H1 (cell line): ENCODE data around the gene MYG1. TPM values are rescaled to one million over a fixed set of nuclear protein-coding genes. Genes with fewer than 3 reads are reported as not detected.

Experiments
- CTCF ChIA-PET: fragments of 300-600 bp; sonication (Branson Sonifier 250); formaldehyde crosslinking; loops from one replicate; lab custom pipeline; 2021; ENCODE audit not compliant: partially characterized antibody; lab: Charles Lee
- POLR2A ChIA-PET: fragments of 300-600 bp; sonication (Branson Sonifier 250); formaldehyde crosslinking; loops from one replicate; lab custom pipeline; 2021; ENCODE audit warnings: inconsistent platforms; ENCODE audit not compliant: partially characterized antibody; lab: Charles Lee
- DNase-seq, 2 experiments: peaks; one replicate each; pipeline versions ENCODE4 v3.0.0 to v3.0.0-alpha.2; 2010 to 2022; ENCODE audit warnings: low spot score in 2 of 2, low read depth in 1 of 2, mixed read lengths in 1 of 2
- FAIRE-seq: peaks from 2 replicates; lab custom pipeline; 2011; peaks lifted over from hg19 to GRCh38; lab: Jason Lieb, UNC
- H2AFZ ChIP-seq: 2 replicates; pipeline ENCODE4 v1.8.1; 2012; ENCODE audit warnings: low read length, inconsistent platforms
- H2AK5ac ChIP-seq: 2 replicates; pipeline ENCODE4 v1.6.1; 2013; ENCODE audit warnings: low read depth, low read length
- H2BK120ac ChIP-seq: replicated peaks from 2 replicates; pipeline ENCODE3; 2013; ENCODE audit warnings: low read depth, low read length, inconsistent platforms
- H2BK12ac ChIP-seq: 2 replicates; pipeline ENCODE4 v1.6.1; 2013; ENCODE audit warnings: low read depth, low read length
- H2BK15ac ChIP-seq: 2 replicates; pipeline ENCODE4 v1.6.1; 2013; ENCODE audit warnings: low read length
- H2BK20ac ChIP-seq: 2 replicates; pipeline ENCODE4 v1.6.1; 2013; ENCODE audit warnings: low read length
- H2BK5ac ChIP-seq: 2 replicates; pipeline ENCODE4 v1.6.1; 2013; ENCODE audit warnings: low read depth, low read length
- H3K14ac ChIP-seq: 2 replicates; pipeline ENCODE4 v1.6.1; 2013; ENCODE audit warnings: inconsistent platforms; ENCODE audit not compliant: insufficient read length
- H3K18ac ChIP-seq: 2 replicates; pipeline ENCODE4 v1.6.1; 2013; ENCODE audit warnings: low read length; ENCODE audit errors: extremely low read depth
- H3K23ac ChIP-seq: 2 replicates; pipeline ENCODE4 v1.6.1; 2013; ENCODE audit warnings: inconsistent platforms; ENCODE audit not compliant: insufficient read length
- H3K23me2 ChIP-seq: 2 replicates; pipeline ENCODE4 v1.6.1; 2013; ENCODE audit warnings: low read depth, low read length
- H3K27ac ChIP-seq: 2 replicates; pipeline ENCODE4 v1.6.1; 2011; ENCODE audit warnings: low read depth, low read length, inconsistent platforms
- H3K27me3 ChIP-seq, 4 experiments: replicated peaks in 1 of 4; 1 replicate in 1 of 4; 2 replicates in 3 of 4; pipeline versions ENCODE4 v1.6.1 to v1.8.1; 2011 to 2013; ENCODE audit warnings: low read length in 3 of 4, mild to moderate bottlenecking in 3 of 4, inconsistent platforms in 2 of 4, mixed read lengths in 2 of 4, moderate library complexity in 1 of 4; ENCODE audit not compliant: control insufficient read depth in 3 of 4, insufficient read depth in 3 of 4; ENCODE audit errors: extremely low read depth in 1 of 4
- H3K36me3 ChIP-seq, 4 experiments: 2 replicates each; pipeline versions ENCODE4 v1.6.1 to v1.8.1; 2011 to 2013; ENCODE audit warnings: mild to moderate bottlenecking in 4 of 4, low read length in 3 of 4, moderate library complexity in 2 of 4, control low read depth in 1 of 4, inconsistent platforms in 1 of 4; ENCODE audit not compliant: insufficient read depth in 4 of 4, control insufficient read depth in 2 of 4
- H3K4ac ChIP-seq: replicated peaks from 2 replicates; pipeline ENCODE3; 2013; ENCODE audit warnings: low read length, low read depth, mixed read lengths, inconsistent platforms; ENCODE audit not compliant: insufficient read length
- H3K4me1 ChIP-seq, 4 experiments: replicated peaks in 1 of 4; 1 replicate in 1 of 4; 2 replicates in 3 of 4; pipeline versions ENCODE4 v1.6.1 to v1.8.1; 2011 to 2013; ENCODE audit warnings: low read length in 3 of 4, inconsistent platforms in 2 of 4, mixed read lengths in 1 of 4; ENCODE audit not compliant: insufficient read depth in 4 of 4, control insufficient read depth in 3 of 4
- H3K4me2 ChIP-seq, 2 experiments: 2 replicates each; pipeline versions ENCODE4 v1.6.1 to v1.8.1; 2011 to 2013; ENCODE audit warnings: low read depth in 2 of 2, low read length in 2 of 2, control low read depth in 1 of 2, inconsistent platforms in 1 of 2, mild to moderate bottlenecking in 1 of 2; ENCODE audit not compliant: insufficient read depth in 1 of 2
- H3K4me3 ChIP-seq, 4 experiments: fragments of 200-600, 300-600 bp in 1 of 4; sonication (generic), shearing (Covaris generic), sonication (Bioruptor Twin) in 1 of 4; 2 replicates each; pipeline versions ENCODE4 v1.5.1 to v1.8.1; 2011 to 2016; ENCODE audit warnings: low read length in 4 of 4, low read depth in 3 of 4, control low read depth in 2 of 4, inconsistent platforms in 2 of 4, mild to moderate bottlenecking in 2 of 4, mixed read lengths in 1 of 4, moderate library complexity in 1 of 4; ENCODE audit not compliant: insufficient read depth in 2 of 4; ENCODE audit errors: extremely low read depth in 1 of 4
- H3K56ac ChIP-seq: replicated peaks from 2 replicates; pipeline ENCODE3; 2013; ENCODE audit warnings: low read depth, mild to moderate bottlenecking, mixed read lengths, low read length, inconsistent platforms; ENCODE audit not compliant: insufficient read length
- H3K79me1 ChIP-seq: 2 replicates; pipeline ENCODE4 v1.6.1; 2013; ENCODE audit warnings: low read depth, low read length, control low read depth
- H3K79me2 ChIP-seq, 2 experiments: 2 replicates each; pipeline versions ENCODE4 v1.6.1 to v1.8.1; 2012 to 2013; ENCODE audit warnings: low read length in 2 of 2, mild to moderate bottlenecking in 2 of 2, inconsistent platforms in 1 of 2; ENCODE audit not compliant: insufficient read depth in 2 of 2, control insufficient read depth in 1 of 2
- H3K9ac ChIP-seq, 4 experiments: replicated peaks in 1 of 4; 1 replicate in 1 of 4; 2 replicates in 3 of 4; pipeline versions ENCODE4 v1.6.1 to v1.8.1; 2011 to 2013; ENCODE audit warnings: low read depth in 3 of 4, low read length in 3 of 4, control low read depth in 2 of 4, mild to moderate bottlenecking in 2 of 4, moderate library complexity in 2 of 4, inconsistent platforms in 1 of 4; ENCODE audit errors: extremely low read depth in 1 of 4
- H3K9me3 ChIP-seq, 2 experiments: 2 replicates each; pipeline versions ENCODE4 v1.6.1 to v1.8.1; 2012 to 2013; ENCODE audit warnings: mild to moderate bottlenecking in 2 of 2, moderate library complexity in 2 of 2, control low read depth in 1 of 2, inconsistent platforms in 1 of 2, low read depth in 1 of 2, low read length in 1 of 2, mixed read lengths in 1 of 2; ENCODE audit not compliant: insufficient read depth in 2 of 2
- H4K20me1 ChIP-seq, 2 experiments: replicated peaks in 1 of 2; 2 replicates each; pipeline versions ENCODE3 to v1.8.1; 2011 to 2013; ENCODE audit warnings: inconsistent platforms in 2 of 2, low read length in 2 of 2, mild to moderate bottlenecking in 1 of 2; ENCODE audit not compliant: insufficient read depth in 2 of 2, control insufficient read depth in 1 of 2
- H4K5ac ChIP-seq: 2 replicates; pipeline ENCODE4 v1.6.1; 2013; ENCODE audit warnings: low read length, low read depth, mixed read lengths, inconsistent platforms; ENCODE audit not compliant: insufficient read length
- H4K8ac ChIP-seq: 2 replicates; pipeline ENCODE4 v1.8.0; 2013; ENCODE audit warnings: mild to moderate bottlenecking, moderate library complexity, low read length, inconsistent platforms; ENCODE audit not compliant: insufficient read depth; ENCODE audit errors: extremely low read depth
- H4K91ac ChIP-seq: replicated peaks from 2 replicates; pipeline ENCODE3; 2013; ENCODE audit warnings: low read length, mixed read lengths, inconsistent platforms; ENCODE audit not compliant: insufficient read length
- CEBPB ChIP-seq: IDR thresholded peaks from 2 replicates; pipeline ENCODE4 v1.6.1; 2012; ENCODE audit warnings: low read depth, low read length
- CREB1 ChIP-seq: IDR thresholded peaks from 2 replicates; pipeline ENCODE4 v1.6.1; 2012; ENCODE audit warnings: inconsistent platforms
- CTBP2 ChIP-seq: IDR thresholded peaks from 2 replicates; pipeline ENCODE4 v1.7.0; 2011; ENCODE audit warnings: borderline replicate concordance, mild to moderate bottlenecking, moderate library complexity, mixed read lengths, low read length; ENCODE audit not compliant: insufficient read depth, insufficient read length
- JUND ChIP-seq: IDR thresholded peaks from 2 replicates; pipeline ENCODE4 v1.6.1; 2011; ENCODE audit warnings: mild to moderate bottlenecking, improper control_type of control experiment, low read length
- MAFK ChIP-seq: IDR thresholded peaks from 2 replicates; pipeline ENCODE4 v1.6.1; 2012; ENCODE audit warnings: low read depth, mild to moderate bottlenecking, improper control_type of control experiment, low read length
- NRF1 ChIP-seq: IDR thresholded peaks from 2 replicates; pipeline ENCODE4 v1.6.1; 2011; ENCODE audit warnings: mild to moderate bottlenecking, low read depth, low read length, improper control_type of control experiment
- POLR2AphosphoS5 ChIP-seq: IDR thresholded peaks from 2 replicates; pipeline ENCODE4 v1.6.1; 2011; ENCODE audit warnings: low read depth, low read length
- RNF2 ChIP-seq: fragments of 200-900, 300-1000 bp; sonication (generic); IDR thresholded peaks from 2 replicates; pipeline ENCODE4 v1.7.1; 2016; ENCODE audit warnings: borderline replicate concordance, low read depth, mild to moderate bottlenecking, antibody characterized with exemption, low read length; ENCODE audit not compliant: poor library complexity, severe bottlenecking; ENCODE audit errors: missing control alignments
- RXRA ChIP-seq: IDR thresholded peaks from 2 replicates; pipeline ENCODE4 v1.6.1; 2011; ENCODE audit warnings: low read depth, mild to moderate bottlenecking, low read length, moderate library complexity; ENCODE audit not compliant: insufficient read depth
- SP2 ChIP-seq: IDR thresholded peaks from 2 replicates; pipeline ENCODE4 v1.6.1; 2012; ENCODE audit warnings: mild to moderate bottlenecking, low read length, inconsistent platforms
- TBP ChIP-seq: IDR thresholded peaks from 2 replicates; pipeline ENCODE4 v1.6.1; 2011; ENCODE audit warnings: low read depth, low read length, improper control_type of control experiment
- WGBS, 2 experiments: shearing (Covaris generic) in 1 of 2; methylation state at CpG; one replicate each; pipeline versions ENCODE4 v1.1.6 to v1.1.7; 2013 to 2015; ENCODE audit warnings: low lambda C conversion rate in 2 of 2, mixed read lengths in 2 of 2, inconsistent platforms in 1 of 2, low coverage in 1 of 2, missing lambda C conversion rate in 1 of 2; ENCODE audit not compliant: insufficient replicate concordance in 2 of 2, insufficient coverage in 1 of 2, insufficient read length in 1 of 2; ENCODE audit errors: extremely low coverage in 1 of 2, missing lambda C conversion rate in 1 of 2; 5-methylcytosine and 5-hydroxymethylcytosine counted together
- polyA plus RNA-seq, 7 experiments: library from polyadenylated mRNA; depleted of rRNA in 3 of 7; stranded (reverse) in 5 of 7; unstranded in 2 of 7; fragments of >200 nt in 5 of 7; fragments of 200-250 nt in 2 of 7; gene quantifications; 1 replicate in 5 of 7; 2 replicates in 1 of 7; 4 replicates in 1 of 7; pipeline versions ENCODE4 v1.2.1 to v1.2.3, GENCODE V29; 2011 to 2013; ENCODE audit warnings: missing spikeins in 2 of 7, mixed read lengths in 2 of 7
- total RNA-seq: library from RNA; stranded (reverse); fragmentation: NEBNext Ultra II Directional; extraction: Animal tissue kit (Norgen Biotek cat#: 25700); gene quantifications from 2 replicates; pipeline ENCODE4 v1.2.1, GENCODE V29; 2021
- TF ChIP-seq, protein P1 (sequence below): IDR thresholded peaks from 2 replicates; pipeline ENCODE4 v1.6.1; 2012; ENCODE audit warnings: low read length, inconsistent platforms

The MYG1 gene
- total and polyA plus RNA-seq, 2 of the 8 experiments (the other 6 are each of a cell fraction or from before 2014, with no cell fraction given) = 83.3 to 104 TPM

- Histone ChIP-seq H3K9ac (no peak overlapping the region), H2BK15ac (no peak overlapping the region), H3K9me3 (no peaks in the 10 kb centered on the region), H3K36me3 (peaks cover 28 to 75% (median 63%) of the 10 kb centered on the region in 4 experiments; a peak in 7 of 8 replicates), H3K56ac (no peak overlapping the region), H3K23ac (no peak overlapping the region), H2BK120ac (no peak overlapping the region), H4K20me1 (peaks cover 0 to 7% of the 10 kb centered on the region in 2 experiments), H2BK12ac (no peak overlapping the region), H2AFZ (no peak overlapping the region), H4K5ac (no peak overlapping the region), H3K27ac (no peak overlapping the region), H3K79me2 (no peaks in the 10 kb centered on the region), H3K4me1 (no peaks in the 10 kb centered on the region), H3K4me2 (no peak overlapping the region), H3K4me3 (no peak overlapping the region), H4K8ac (no peak overlapping the region), H3K18ac (no peak overlapping the region), H3K14ac (no peak overlapping the region), H3K23me2 (no peaks in the 10 kb centered on the region), H3K4ac (no peak overlapping the region), H2BK5ac (no peak overlapping the region), H3K27me3 (no peaks in the 10 kb centered on the region), H4K91ac (no peak overlapping the region), H2AK5ac (no peak overlapping the region), H3K79me1 (no peaks in the 10 kb centered on the region), H2BK20ac (no peak overlapping the region)
- FAIRE-seq = no peak
- POLR2A ChIA-PET = interaction anchor here (0.7 to 9.3 kb wide), 7 partner anchors 8 to 219 kb away, joined by 3 to 76 read pairs (median 5); partner anchors contain the start of genes ESPL1 and PFDN5
- CTCF ChIA-PET = interaction anchor here (0.6 to 28.3 kb wide), 15 partner anchors 8 to 229 kb away, joined by 3 to 573 read pairs (median 4); partner anchors contain the start of genes ESPL1, ITGB7 and MYG1
- no peak for DNase-seq
- WGBS, 2 experiments = 89% methylated on average over 3 of the region's 3 CpGs; no CpG with 5 or more reads in 1 of the 2 experiments
- no peak for TF ChIP-seq TBP
- TF ChIP-seq MAFK = no peak
- no peak for TF ChIP-seq JUND
- no peak for TF ChIP-seq CTBP2
- TF ChIP-seq NRF1 = no peak
- TF ChIP-seq RNF2 = no peak
- no peak for TF ChIP-seq CEBPB
- no peak for TF ChIP-seq CREB1
- TF ChIP-seq, protein P1, sequence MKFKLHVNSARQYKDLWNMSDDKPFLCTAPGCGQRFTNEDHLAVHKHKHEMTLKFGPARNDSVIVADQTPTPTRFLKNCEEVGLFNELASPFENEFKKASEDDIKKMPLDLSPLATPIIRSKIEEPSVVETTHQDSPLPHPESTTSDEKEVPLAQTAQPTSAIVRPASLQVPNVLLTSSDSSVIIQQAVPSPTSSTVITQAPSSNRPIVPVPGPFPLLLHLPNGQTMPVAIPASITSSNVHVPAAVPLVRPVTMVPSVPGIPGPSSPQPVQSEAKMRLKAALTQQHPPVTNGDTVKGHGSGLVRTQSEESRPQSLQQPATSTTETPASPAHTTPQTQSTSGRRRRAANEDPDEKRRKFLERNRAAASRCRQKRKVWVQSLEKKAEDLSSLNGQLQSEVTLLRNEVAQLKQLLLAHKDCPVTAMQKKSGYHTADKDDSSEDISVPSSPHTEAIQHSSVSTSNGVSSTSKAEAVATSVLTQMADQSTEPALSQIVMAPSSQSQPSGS = no peak
- TF ChIP-seq POLR2AphosphoS5 = no peak
- no peak for TF ChIP-seq RXRA
- TF ChIP-seq SP2 = no peak
These were observed 20.1 kb upstream of the MYG1 start for GRCh38 chr12:53279283-53279869.
